ENCODE measurements around the gene MAMLD1. TPM values are rescaled to one million over a fixed set of nuclear protein-coding genes. Genes with fewer than 3 reads are reported as not detected.

The MAMLD1 gene
- polyA plus RNA-seq, 3 donors from 2014 or later: 0.61 TPM; not detected in 2

DNA sequence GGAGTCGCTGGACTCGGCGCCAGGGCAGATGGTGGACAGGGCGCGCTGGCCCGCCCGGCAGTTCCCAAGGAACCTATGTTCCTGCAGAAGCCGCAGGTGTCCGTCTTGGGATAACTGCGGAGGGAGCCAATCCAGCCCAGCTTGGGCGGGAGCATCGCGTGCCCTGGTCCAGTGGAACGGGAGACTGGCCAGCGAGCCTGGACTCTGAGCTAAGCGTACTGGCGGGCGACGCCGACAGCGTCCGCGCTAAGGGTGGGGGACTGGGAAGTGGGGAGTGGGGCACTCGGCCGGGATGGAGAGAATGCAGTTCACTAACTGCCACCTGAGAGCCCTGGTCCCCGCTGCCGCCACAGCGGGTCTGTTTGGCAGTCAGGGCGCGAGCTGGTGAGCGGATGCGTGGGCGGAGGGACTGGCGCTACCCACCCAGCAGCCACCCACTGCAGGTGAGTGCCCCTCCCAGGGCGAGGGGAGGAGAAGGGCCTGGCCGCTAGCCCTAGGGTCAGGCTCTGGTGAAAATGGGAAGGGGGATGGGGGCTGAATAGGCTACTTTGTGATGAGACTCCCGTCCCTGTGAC is 1.3 kb upstream of the MAMLD1 start:
- Mint-ChIP-seq H3K36me3 (no peaks in the 10 kb centered on the region), H3K27ac (peak overlapping the region in 1 of 6 donors; percentile 46), H3K4me3 (peak overlapping the region; percentile 70 to 88 (median 86)), H3K9me3 (no peaks in the 10 kb centered on the region), H3K4me1 (peaks cover 30 to 35% of the 10 kb centered on the region in 2 donors), H3K27me3 (ENCODE audit: low read depth in 3 of 3) (peaks cover 11 to 18% (median 15%) of the 10 kb centered on the region in 3 donors)
- peak in 2 of 3 donors; percentile 8 to 14 for DNase-seq

- H3K27ac Mint-ChIP-seq: no peak overlapping the region
- peak in 1 of 3 donors; percentile 5 for DNase-seq
- H3K4me1 Mint-ChIP-seq: peaks cover 33 to 36% of the 10 kb centered on the region in 2 donors
These were observed 637 bp downstream of the MAMLD1 start for GRCh38 chrX:150363561-150364346.

GRCh38 chrX:150364347-150365050 is 1.4 kb downstream of the MAMLD1 start:
- DNase-seq: peak in 2 of 3 donors; percentile 7 to 18
- peaks cover 33 to 36% of the 10 kb centered on the region in 2 donors for H3K4me1 Mint-ChIP-seq
- H3K4me3 Mint-ChIP-seq: peak overlapping the region; percentile 68 to 76 (median 73)
- H3K27me3 Mint-ChIP-seq (ENCODE audit: low read depth in 3 of 3): peaks cover 11 to 16% (median 15%) of the 10 kb centered on the region in 3 donors
- H3K36me3 Mint-ChIP-seq: no peaks in the 10 kb centered on the region
- no peaks in the 10 kb centered on the region for H3K9me3 Mint-ChIP-seq
- no peak overlapping the region for H3K27ac Mint-ChIP-seq

More at GRCh38 chrX:150363561-150364346, 637 bp downstream of the MAMLD1 start:
- Mint-ChIP-seq H3K36me3 (no peaks in the 10 kb centered on the region), H3K27me3 (ENCODE audit: low read depth in 3 of 3) (peaks cover 11 to 16% (median 15%) of the 10 kb centered on the region in 3 donors), H3K4me3 (peak overlapping the region; percentile 68 to 76 (median 73)), H3K9me3 (no peaks in the 10 kb centered on the region)

GRCh38 chrX:150365051-150365989 is 2.2 kb downstream of the MAMLD1 start:
- peak; percentile 33 to 44 (median 37) for DNase-seq
- peaks cover 33 to 34% of the 10 kb centered on the region in 2 donors for H3K4me1 Mint-ChIP-seq
- peak overlapping the region; percentile 81 to 88 (median 86) for H3K4me3 Mint-ChIP-seq
- peak overlapping the region in 2 of 6 donors; percentile 30 to 58 for H3K27ac Mint-ChIP-seq
- no peaks in the 10 kb centered on the region for H3K36me3 Mint-ChIP-seq
- no peaks in the 10 kb centered on the region for H3K9me3 Mint-ChIP-seq
- peaks cover 7 to 15% (median 11%) of the 10 kb centered on the region in 3 donors for H3K27me3 Mint-ChIP-seq (ENCODE audit: low read depth in 3 of 3)

- Mint-ChIP-seq H3K27ac (peak overlapping the region in 1 of 6 donors; percentile 30), H3K4me1 (peaks cover 25 to 29% of the 10 kb centered on the region in 2 donors), H3K4me3 (peak overlapping the region; percentile 81 to 88 (median 86)), H3K9me3 (no peaks in the 10 kb centered on the region), H3K27me3 (ENCODE audit: low read depth in 3 of 3) (peaks cover 5 to 13% (median 7%) of the 10 kb centered on the region in 3 donors), H3K36me3 (no peaks in the 10 kb centered on the region)
- DNase-seq: no peak
These were observed 3.1 kb downstream of the MAMLD1 start for GRCh38 chrX:150365990-150366911.

DNA sequence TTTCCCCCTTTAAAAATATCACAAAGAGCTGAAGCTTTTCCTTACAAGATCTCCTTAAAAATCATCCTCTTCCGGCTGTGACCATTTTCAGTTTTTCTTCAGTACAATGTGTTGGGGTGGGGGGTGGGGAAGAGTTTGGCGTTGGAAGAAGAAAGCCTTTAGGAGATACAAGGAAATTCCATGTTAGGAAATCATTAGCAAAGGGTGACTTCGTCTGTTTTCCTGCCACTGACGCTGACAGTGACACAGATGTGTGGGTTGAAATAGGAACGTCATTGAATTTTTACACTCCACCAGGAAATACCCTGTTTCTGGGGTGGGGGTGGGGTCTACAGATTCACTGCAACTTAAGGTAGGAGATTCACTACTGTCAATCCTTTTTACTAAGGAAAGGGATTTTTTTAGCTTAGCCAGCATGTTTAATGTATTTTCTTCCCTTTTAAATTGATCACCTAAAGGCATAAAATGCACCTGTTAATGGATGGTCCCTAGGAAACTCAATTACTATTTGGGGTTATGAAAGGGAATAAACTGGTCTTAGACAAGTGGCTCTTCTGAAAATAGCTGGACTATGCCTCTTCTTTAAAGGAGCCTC is 3.9 kb downstream of the MAMLD1 start:
- peaks cover 17 to 23% of the 10 kb centered on the region in 2 donors for H3K4me1 Mint-ChIP-seq

GRCh38 chrX:150370589-150371312 is 7.6 kb downstream of the MAMLD1 start:
- no peaks in the 10 kb centered on the region for H3K36me3 Mint-ChIP-seq
- no peak for DNase-seq
- H3K4me1 Mint-ChIP-seq: peaks cover 9 to 14% of the 10 kb centered on the region in 2 donors
- H3K27me3 Mint-ChIP-seq (ENCODE audit: low read depth in 3 of 3): peaks cover 0 to 6% (median under 1%) of the 10 kb centered on the region in 3 donors
- H3K9me3 Mint-ChIP-seq: no peaks in the 10 kb centered on the region
- H3K4me3 Mint-ChIP-seq: no peak overlapping the region
- H3K27ac Mint-ChIP-seq: no peak overlapping the region

More for the DNA sequence above, 3.9 kb downstream of the MAMLD1 start:
- Mint-ChIP-seq H3K4me3 (peak overlapping the region in 3 of 5 donors; percentile 40 to 88 (median 65)), H3K9me3 (no peaks in the 10 kb centered on the region), H3K27me3 (ENCODE audit: low read depth in 3 of 3) (peaks cover 1 to 11% (median 4%) of the 10 kb centered on the region in 3 donors), H3K27ac (no peak overlapping the region), H3K36me3 (no peaks in the 10 kb centered on the region)
- no peak for DNase-seq

DNA sequence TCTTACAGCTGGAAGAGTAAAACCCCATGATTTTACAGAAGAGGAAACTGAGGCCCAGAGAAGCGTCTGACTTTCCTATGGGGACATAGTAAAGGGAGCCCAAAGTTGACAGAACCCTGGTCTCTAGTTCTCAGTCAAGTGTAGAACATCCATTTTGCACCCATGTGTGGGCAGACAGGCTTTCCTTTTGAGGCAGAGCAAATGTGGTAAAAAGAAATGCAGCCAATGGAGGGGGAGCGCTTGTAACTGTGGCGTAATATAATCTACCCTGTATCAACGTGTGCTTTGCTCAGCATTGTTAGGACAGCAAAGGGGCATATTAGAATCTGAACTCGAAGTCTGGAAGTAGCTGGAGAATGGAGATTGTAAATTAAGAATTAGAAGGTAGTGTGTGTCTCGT is 8.8 kb downstream of the MAMLD1 start:
- H3K27me3 Mint-ChIP-seq (ENCODE audit: low read depth in 3 of 3): peaks cover 0 to 2% (median 0%) of the 10 kb centered on the region in 3 donors
- H3K36me3 Mint-ChIP-seq: no peaks in the 10 kb centered on the region
- DNase-seq: no peak
- H3K9me3 Mint-ChIP-seq: no peaks in the 10 kb centered on the region
- H3K4me1 Mint-ChIP-seq: peaks cover 1 to 3% of the 10 kb centered on the region in 2 donors
- H3K4me3 Mint-ChIP-seq: no peak overlapping the region
- no peak overlapping the region for H3K27ac Mint-ChIP-seq

- Mint-ChIP-seq H3K4me1 (no peaks in the 10 kb centered on the region), H3K27me3 (ENCODE audit: low read depth in 3 of 3) (peaks cover 0 to 2% (median 0%) of the 10 kb centered on the region in 3 donors), H3K9me3 (no peaks in the 10 kb centered on the region), H3K4me3 (no peak overlapping the region), H3K36me3 (no peaks in the 10 kb centered on the region), H3K27ac (no peak overlapping the region)
- DNase-seq: no peak
These were observed 9.2 kb downstream of the MAMLD1 start for GRCh38 chrX:150372280-150372679.

- DNase-seq: no peak
- Mint-ChIP-seq H3K4me1 (no peaks in the 10 kb centered on the region), H3K4me3 (no peak overlapping the region), H3K27ac (no peak overlapping the region), H3K27me3 (ENCODE audit: low read depth in 3 of 3) (peaks cover 0 to 2% (median 0%) of the 10 kb centered on the region in 3 donors), H3K36me3 (no peaks in the 10 kb centered on the region), H3K9me3 (no peaks in the 10 kb centered on the region)
These were observed 9.6 kb downstream of the MAMLD1 start for GRCh38 chrX:150372756-150373155.

DNA sequence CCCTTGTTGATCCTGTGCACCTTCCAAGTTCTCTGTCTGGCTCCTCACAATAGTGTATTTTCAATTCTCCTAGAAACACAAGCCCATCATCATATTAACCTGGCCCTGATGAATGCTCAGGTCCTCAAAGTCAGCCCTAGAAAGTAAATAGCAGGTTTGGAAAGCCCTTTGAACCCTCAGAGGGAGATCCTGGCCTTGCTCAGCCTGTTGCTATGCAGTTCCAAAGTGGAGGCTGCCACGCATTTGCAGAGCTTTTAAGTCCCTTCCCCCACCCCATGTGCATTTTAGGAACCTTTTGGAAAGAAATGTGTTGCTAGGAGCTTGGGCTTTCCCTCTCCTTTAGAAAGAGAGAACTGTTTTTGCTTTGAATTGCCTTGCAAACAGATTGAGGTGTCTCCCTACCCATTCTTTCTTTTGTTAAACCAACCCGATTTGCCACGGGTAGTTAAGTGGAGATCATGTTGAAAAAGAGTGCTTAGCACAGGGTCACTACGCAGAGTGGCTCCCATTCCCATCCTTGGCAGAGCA is 12.2 kb downstream of the MAMLD1 start:
- no peaks in the 10 kb centered on the region for H3K9me3 Mint-ChIP-seq
- no peaks in the 10 kb centered on the region for H3K4me1 Mint-ChIP-seq
- peaks cover 0 to 2% (median under 1%) of the 10 kb centered on the region in 3 donors for H3K27me3 Mint-ChIP-seq (ENCODE audit: low read depth in 3 of 3)
- DNase-seq: no peak
- H3K4me3 Mint-ChIP-seq: no peak overlapping the region
- H3K36me3 Mint-ChIP-seq: no peaks in the 10 kb centered on the region
- no peak overlapping the region for H3K27ac Mint-ChIP-seq
